Endodermal cell (in vitro differentiated cells): Measurements from ENCODE around the gene NFATC2. TPM values are rescaled to one million over a fixed set of nuclear protein-coding genes. Genes with fewer than 3 reads are reported as not detected.

Experiments
- DNase-seq: peaks from one replicate; pipeline ENCODE4 v3.0.0-alpha.2; 2017
- H3K27ac ChIP-seq: 2 replicates; pipeline ENCODE4 v1.5.1; 2013; ENCODE audit warnings: mild to moderate bottlenecking, low read depth, low read length, moderate library complexity
- H3K27me3 ChIP-seq: 2 replicates; pipeline ENCODE4 v1.6.1; 2013; ENCODE audit warnings: mild to moderate bottlenecking, low read length, moderate library complexity; ENCODE audit not compliant: insufficient read depth, control insufficient read depth, poor library complexity, severe bottlenecking
- H3K36me3 ChIP-seq: 2 replicates; pipeline ENCODE4 v1.7.0; 2013; ENCODE audit warnings: mild to moderate bottlenecking, low read length, moderate library complexity; ENCODE audit not compliant: control insufficient read depth, insufficient read depth
- H3K4me1 ChIP-seq: one replicate; pipeline ENCODE4 v1.7.0; 2013; ENCODE audit warnings: low read length; ENCODE audit not compliant: control insufficient read depth, insufficient read depth
- H3K4me3 ChIP-seq: 2 replicates; pipeline ENCODE4 v1.5.1; 2013; ENCODE audit warnings: mild to moderate bottlenecking, low read length, moderate library complexity
- H3K9ac ChIP-seq: 2 replicates; pipeline ENCODE4 v1.6.1; 2013; ENCODE audit warnings: mild to moderate bottlenecking, low read length, moderate library complexity; ENCODE audit not compliant: poor library complexity, severe bottlenecking; ENCODE audit errors: extremely low read depth
- H3K9me3 ChIP-seq: 2 replicates; pipeline ENCODE4 v1.6.1; 2013; ENCODE audit warnings: mild to moderate bottlenecking, low read length, moderate library complexity; ENCODE audit not compliant: control insufficient read depth
- H3K27ac Mint-ChIP-seq: 2 replicates; pipeline ENCODE4 v1.8.0; 2020; ENCODE audit warnings: mixed read lengths
- H3K27me3 Mint-ChIP-seq: 2 replicates; pipeline ENCODE4 v1.8.0; 2021; ENCODE audit warnings: mild to moderate bottlenecking, mixed read lengths; ENCODE audit not compliant: insufficient read depth
- H3K36me3 Mint-ChIP-seq: 2 replicates; pipeline ENCODE4 v1.8.0; 2020; ENCODE audit warnings: low read depth, mixed read lengths
- H3K4me1 Mint-ChIP-seq: 2 replicates; pipeline ENCODE4 v1.8.0; 2020; ENCODE audit warnings: mixed read lengths
- H3K4me3 Mint-ChIP-seq: 2 replicates; pipeline ENCODE4 v1.8.0; 2020; ENCODE audit warnings: mild to moderate bottlenecking, moderate library complexity, mixed read lengths
- H3K9me3 Mint-ChIP-seq: 2 replicates; pipeline ENCODE4 v1.8.0; 2020; ENCODE audit warnings: mild to moderate bottlenecking, mixed read lengths
- WGBS, 2 experiments: methylation state at CpG; one replicate each; pipeline versions ENCODE4 v1.1.5 to v1.1.7; 2013; ENCODE audit warnings: missing lambda C conversion rate in 2 of 2, mixed read lengths in 1 of 2; ENCODE audit not compliant: insufficient coverage in 1 of 2, insufficient read length in 1 of 2; 5-methylcytosine and 5-hydroxymethylcytosine counted together
- total RNA-seq, 2 donors: library from RNA; stranded (reverse); fragmentation: NEBNext Ultra II Directional in 1 of 2; extraction: Animal tissue kit (Norgen Biotek cat#: 25700) in 1 of 2; gene quantifications; 2 replicates in 1 of 2; 3 replicates in 1 of 2; pipeline ENCODE4 v1.2.1, GENCODE V29; 2021
- TF ChIP-seq, protein P1 (sequence below): fragments of 200-600 bp; sonication (generic); conservative IDR thresholded peaks from 2 replicates; pipeline ENCODE4 v1.5.0; 2021; ENCODE audit warnings: antibody characterized with exemption, mild to moderate bottlenecking

Gene NFATC2
- total RNA-seq, 2 donors from 2014 or later = 1.5 to 2.1 TPM

DNA sequence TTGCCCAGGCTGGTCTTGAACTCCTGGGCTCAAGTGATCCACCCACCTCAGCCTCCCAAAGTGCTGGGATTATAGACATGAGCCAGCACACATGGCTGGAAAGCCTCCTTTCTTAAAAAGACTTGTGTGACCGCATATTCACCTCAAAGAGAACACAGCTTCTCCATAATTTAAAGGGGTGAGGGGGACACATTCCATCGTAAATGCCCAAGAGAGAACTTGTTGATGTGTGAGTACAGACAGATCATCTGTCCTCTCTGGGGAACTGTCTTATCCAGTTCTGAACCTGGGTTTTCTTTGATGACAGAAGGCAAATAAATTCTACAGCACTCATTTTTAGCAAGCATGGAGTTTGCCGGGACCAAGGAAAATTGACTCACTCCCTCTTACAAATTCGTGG lies 47.2 kb downstream of the NFATC2 start:
- Mint-ChIP-seq H3K27me3 (no peaks in the 10 kb centered on the region), H3K4me3 (no peak overlapping the region), H3K9me3 (no peaks in the 10 kb centered on the region), H3K4me1 (peaks cover 22% of the 10 kb centered on the region), H3K27ac (no peak overlapping the region), H3K36me3 (no peaks in the 10 kb centered on the region)
- H3K4me1 ChIP-seq = no peaks in the 10 kb centered on the region
- WGBS, 2 experiments = 93 to 100% methylated on average over 2 to 4 of the region's 4 CpGs
- TF ChIP-seq, protein P1, sequence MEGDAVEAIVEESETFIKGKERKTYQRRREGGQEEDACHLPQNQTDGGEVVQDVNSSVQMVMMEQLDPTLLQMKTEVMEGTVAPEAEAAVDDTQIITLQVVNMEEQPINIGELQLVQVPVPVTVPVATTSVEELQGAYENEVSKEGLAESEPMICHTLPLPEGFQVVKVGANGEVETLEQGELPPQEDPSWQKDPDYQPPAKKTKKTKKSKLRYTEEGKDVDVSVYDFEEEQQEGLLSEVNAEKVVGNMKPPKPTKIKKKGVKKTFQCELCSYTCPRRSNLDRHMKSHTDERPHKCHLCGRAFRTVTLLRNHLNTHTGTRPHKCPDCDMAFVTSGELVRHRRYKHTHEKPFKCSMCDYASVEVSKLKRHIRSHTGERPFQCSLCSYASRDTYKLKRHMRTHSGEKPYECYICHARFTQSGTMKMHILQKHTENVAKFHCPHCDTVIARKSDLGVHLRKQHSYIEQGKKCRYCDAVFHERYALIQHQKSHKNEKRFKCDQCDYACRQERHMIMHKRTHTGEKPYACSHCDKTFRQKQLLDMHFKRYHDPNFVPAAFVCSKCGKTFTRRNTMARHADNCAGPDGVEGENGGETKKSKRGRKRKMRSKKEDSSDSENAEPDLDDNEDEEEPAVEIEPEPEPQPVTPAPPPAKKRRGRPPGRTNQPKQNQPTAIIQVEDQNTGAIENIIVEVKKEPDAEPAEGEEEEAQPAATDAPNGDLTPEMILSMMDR = no peak
- H3K4me3 ChIP-seq = no peak overlapping the region
- DNase-seq = no peak
- no peaks in the 10 kb centered on the region for H3K27me3 ChIP-seq
- no peak overlapping the region for H3K27ac ChIP-seq
- no peaks in the 10 kb centered on the region for H3K36me3 ChIP-seq
- no peak overlapping the region for H3K9ac ChIP-seq
- H3K9me3 ChIP-seq = no peaks in the 10 kb centered on the region

DNA sequence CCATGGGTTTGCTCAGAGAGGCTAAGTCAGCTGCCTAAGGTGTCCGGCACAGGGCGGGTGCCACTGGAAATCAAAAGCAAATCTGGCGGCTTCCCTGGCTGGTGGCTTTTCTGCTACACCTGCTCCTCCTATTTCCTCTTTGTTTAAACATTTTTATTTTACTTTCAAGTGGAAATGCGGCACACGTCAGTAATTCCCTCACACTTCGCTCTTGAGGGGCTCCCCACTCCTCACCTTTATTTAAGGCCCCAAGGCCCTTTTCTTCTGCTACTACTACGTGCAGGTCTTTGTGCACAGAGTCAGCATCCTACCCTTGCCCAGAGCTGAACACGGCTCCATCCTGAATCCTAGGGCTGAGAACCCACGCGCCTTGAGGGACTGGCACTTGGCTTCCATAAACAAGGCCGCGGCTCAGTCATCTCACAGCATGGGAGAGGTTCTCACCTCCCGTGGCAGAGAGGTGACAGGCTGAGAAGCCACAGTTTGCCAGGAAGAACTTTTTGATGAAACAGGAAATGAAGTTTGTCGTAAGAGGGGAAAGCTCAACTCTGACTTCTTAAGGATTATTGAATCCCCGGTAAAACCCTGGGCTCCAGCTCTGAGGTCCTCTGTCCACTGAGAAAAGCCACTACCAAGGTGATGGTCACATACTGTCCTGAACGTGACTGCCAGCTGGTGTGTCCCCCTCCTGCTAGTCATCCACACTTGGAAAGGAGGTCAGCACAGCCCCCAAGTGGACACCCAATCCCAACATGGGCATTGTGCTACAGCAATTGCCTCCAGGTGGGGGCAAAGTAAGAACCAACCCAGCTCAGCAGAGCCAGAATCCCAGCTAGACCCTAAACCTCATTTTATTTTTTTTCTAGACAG lies 48.0 kb downstream of the NFATC2 start:
- H3K27me3 ChIP-seq = no peaks in the 10 kb centered on the region
- no peaks in the 10 kb centered on the region for H3K36me3 ChIP-seq
- no peak overlapping the region for H3K27ac Mint-ChIP-seq
- no peak overlapping the region for H3K9ac ChIP-seq
- H3K4me1 Mint-ChIP-seq = peaks cover 22% of the 10 kb centered on the region
- H3K36me3 Mint-ChIP-seq = no peaks in the 10 kb centered on the region
- TF ChIP-seq, protein P1 = no peak
- no peaks in the 10 kb centered on the region for H3K4me1 ChIP-seq
- 92 to 97% methylated on average over 16 of the region's 16 CpGs for WGBS, 2 experiments
- DNase-seq = no peak
- no peak overlapping the region for H3K4me3 Mint-ChIP-seq
- H3K4me3 ChIP-seq = no peak overlapping the region
- no peaks in the 10 kb centered on the region for H3K27me3 Mint-ChIP-seq
- H3K27ac ChIP-seq = no peak overlapping the region
- H3K9me3 Mint-ChIP-seq = no peaks in the 10 kb centered on the region
- H3K9me3 ChIP-seq = no peaks in the 10 kb centered on the region

DNA sequence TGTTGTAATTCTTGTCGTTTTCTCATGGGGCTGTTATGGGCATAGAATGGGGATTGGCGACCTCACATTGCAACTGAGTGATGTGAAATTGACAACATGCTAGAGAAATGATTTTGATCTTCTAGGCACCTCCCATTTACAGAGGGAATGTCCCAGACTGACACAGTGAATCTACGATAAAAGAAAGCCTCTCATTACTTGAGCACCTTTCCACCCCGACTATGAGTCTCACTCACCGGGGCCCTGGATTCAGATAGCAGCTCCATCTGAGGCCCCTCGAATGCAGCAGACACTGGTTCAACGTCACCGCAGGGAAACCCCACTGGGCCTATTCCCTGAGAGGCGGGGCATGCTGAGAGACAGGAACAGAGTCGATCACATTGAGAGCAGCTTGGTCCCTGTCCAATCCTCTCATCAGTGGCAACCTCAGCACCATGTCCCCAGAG lies 49.1 kb downstream of the NFATC2 start:
- H3K4me3 ChIP-seq = no peak overlapping the region
- no peaks in the 10 kb centered on the region for H3K4me1 ChIP-seq
- no peaks in the 10 kb centered on the region for H3K9me3 ChIP-seq
- Mint-ChIP-seq H3K27ac (no peak overlapping the region), H3K4me3 (no peak overlapping the region), H3K4me1 (peaks cover 24% of the 10 kb centered on the region), H3K27me3 (no peaks in the 10 kb centered on the region), H3K9me3 (no peaks in the 10 kb centered on the region), H3K36me3 (no peaks in the 10 kb centered on the region)
- no peak overlapping the region for H3K9ac ChIP-seq
- 84 to 91% methylated on average over 9 to 10 of the region's 10 CpGs for WGBS, 2 experiments
- H3K36me3 ChIP-seq = no peaks in the 10 kb centered on the region
- TF ChIP-seq, protein P1 = no peak
- no peaks in the 10 kb centered on the region for H3K27me3 ChIP-seq
- no peak for DNase-seq
- H3K27ac ChIP-seq = no peak overlapping the region
